Measurements from ENCODE around the gene MDM4. TPM values are rescaled to one million over a fixed set of nuclear protein-coding genes. Genes with fewer than 3 reads are reported as not detected.
A peak's percentile ranks its signal among the peaks of the same experiment; 100 is the strongest.

The MDM4 gene
- polyA plus RNA-seq, 1 experiment: 21.4 TPM

GRCh38 chr1:204563307-204563706, 47.1 kb downstream of the MDM4 start:
- Histone ChIP-seq H3K4me3 (ENCODE audit: low read depth, low read length) (no peak overlapping the region), H3K27me3 (ENCODE audit: control insufficient read depth, insufficient read depth, low read length) (no peaks in the 10 kb centered on the region), H3K27ac (ENCODE audit: low read depth, low read length) (no peak overlapping the region), H3K9me3 (ENCODE audit: control insufficient read depth, insufficient read depth, low read length) (no peaks in the 10 kb centered on the region)
- ChIA-PET CTCF (interaction anchor here (1.2 to 1.7 kb wide), 2 partner anchors 9 to 244 kb away, joined by 3 to 21 read pairs; no protein-coding TSS in a partner anchor), POLR2A (no interaction called here)
- TF ChIP-seq, protein P1, sequence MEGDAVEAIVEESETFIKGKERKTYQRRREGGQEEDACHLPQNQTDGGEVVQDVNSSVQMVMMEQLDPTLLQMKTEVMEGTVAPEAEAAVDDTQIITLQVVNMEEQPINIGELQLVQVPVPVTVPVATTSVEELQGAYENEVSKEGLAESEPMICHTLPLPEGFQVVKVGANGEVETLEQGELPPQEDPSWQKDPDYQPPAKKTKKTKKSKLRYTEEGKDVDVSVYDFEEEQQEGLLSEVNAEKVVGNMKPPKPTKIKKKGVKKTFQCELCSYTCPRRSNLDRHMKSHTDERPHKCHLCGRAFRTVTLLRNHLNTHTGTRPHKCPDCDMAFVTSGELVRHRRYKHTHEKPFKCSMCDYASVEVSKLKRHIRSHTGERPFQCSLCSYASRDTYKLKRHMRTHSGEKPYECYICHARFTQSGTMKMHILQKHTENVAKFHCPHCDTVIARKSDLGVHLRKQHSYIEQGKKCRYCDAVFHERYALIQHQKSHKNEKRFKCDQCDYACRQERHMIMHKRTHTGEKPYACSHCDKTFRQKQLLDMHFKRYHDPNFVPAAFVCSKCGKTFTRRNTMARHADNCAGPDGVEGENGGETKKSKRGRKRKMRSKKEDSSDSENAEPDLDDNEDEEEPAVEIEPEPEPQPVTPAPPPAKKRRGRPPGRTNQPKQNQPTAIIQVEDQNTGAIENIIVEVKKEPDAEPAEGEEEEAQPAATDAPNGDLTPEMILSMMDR (IDR thresholded peaks at IDR 0.05; ENCODE audit: low read depth, low read length): no peak
- no peak for DNase-seq (ENCODE audit: low read depth, low spot score)

DNA sequence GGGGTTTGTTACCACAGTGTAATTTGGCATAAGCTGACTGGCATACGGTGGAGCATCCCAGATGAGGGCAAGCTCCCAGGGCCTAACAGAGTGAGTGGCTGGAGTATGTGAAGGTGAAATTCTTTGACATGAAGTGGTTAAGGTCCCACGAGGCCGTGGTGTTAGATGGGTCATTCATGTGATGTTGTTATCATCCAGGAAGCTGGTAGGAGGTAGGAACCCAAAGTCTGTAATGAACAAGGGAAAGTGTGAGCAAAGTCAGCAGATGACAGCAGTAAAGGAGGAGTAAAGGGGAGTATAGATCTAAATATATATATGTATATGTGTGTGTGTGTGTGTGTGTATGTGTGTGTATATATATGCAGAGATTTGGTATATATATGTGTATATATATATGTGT, 47.6 kb downstream of the MDM4 start:
- H3K27ac ChIP-seq (ENCODE audit: low read depth, low read length): no peak overlapping the region
- H3K9me3 ChIP-seq (ENCODE audit: control insufficient read depth, insufficient read depth, low read length): no peaks in the 10 kb centered on the region
- ChIA-PET POLR2A (no interaction called here), CTCF (interaction anchor here (1.2 to 1.7 kb wide), 2 partner anchors 10 to 244 kb away, joined by 3 to 21 read pairs; no protein-coding TSS in a partner anchor)
- H3K4me3 ChIP-seq (ENCODE audit: low read depth, low read length): no peak overlapping the region
- TF ChIP-seq, protein P1 (IDR thresholded peaks at IDR 0.05; ENCODE audit: low read depth, low read length): no peak
- DNase-seq (ENCODE audit: low read depth, low spot score): no peak
- H3K27me3 ChIP-seq (ENCODE audit: control insufficient read depth, insufficient read depth, low read length): no peaks in the 10 kb centered on the region

DNA sequence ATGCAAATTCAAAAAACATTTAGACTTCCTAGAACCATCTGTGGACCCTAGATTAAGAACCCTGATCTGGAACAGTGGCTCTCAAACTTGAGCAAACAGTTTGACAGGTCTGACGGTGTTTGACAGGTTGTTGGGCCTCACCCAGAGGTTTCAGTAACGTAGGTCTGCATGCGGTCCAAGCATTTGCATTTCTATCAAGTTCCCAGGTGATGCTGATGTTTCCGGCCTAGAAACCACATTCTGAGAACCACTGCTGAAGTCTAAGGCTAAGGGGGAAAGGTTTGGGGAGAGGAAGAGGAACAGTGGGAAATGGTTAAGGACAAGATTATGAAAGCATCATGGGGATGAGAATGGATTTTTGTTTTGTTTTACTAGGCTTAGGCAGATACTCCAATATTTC, 48.6 kb downstream of the MDM4 start:
- CTCF ChIA-PET: interaction anchor here (0.7 to 11.6 kb wide), 14 partner anchors 8 to 497 kb away, joined by 3 to 364 read pairs (median 4); no protein-coding TSS in a partner anchor
- no peak for DNase-seq (ENCODE audit: low read depth, low spot score)
- no peak overlapping the region for H3K27ac ChIP-seq (ENCODE audit: low read depth, low read length)
- H3K4me3 ChIP-seq (ENCODE audit: low read depth, low read length): no peak overlapping the region
- H3K9me3 ChIP-seq (ENCODE audit: control insufficient read depth, insufficient read depth, low read length): no peaks in the 10 kb centered on the region; the same call in 1 of the 2 replicates
- POLR2A ChIA-PET: no interaction called here
- TF ChIP-seq, protein P1 (IDR thresholded peaks at IDR 0.05; ENCODE audit: low read depth, low read length): no peak
- H3K27me3 ChIP-seq (ENCODE audit: control insufficient read depth, insufficient read depth, low read length): no peaks in the 10 kb centered on the region

- TF ChIP-seq, protein P1 (IDR thresholded peaks at IDR 0.05; ENCODE audit: low read depth, low read length): peak; percentile 71
- H3K27ac ChIP-seq (ENCODE audit: low read depth, low read length): no peak overlapping the region
- CTCF ChIA-PET: interaction anchor here (0.5 to 11.6 kb wide), 31 partner anchors 9 to 496 kb away, joined by 3 to 364 read pairs (median 3); no protein-coding TSS in a partner anchor
- no peaks in the 10 kb centered on the region for H3K27me3 ChIP-seq (ENCODE audit: control insufficient read depth, insufficient read depth, low read length)
- POLR2A ChIA-PET: interaction anchor here (0.5 to 0.7 kb wide), 3 partner anchors 11 to 46 kb away, joined by 3 to 4 read pairs (median 3); no protein-coding TSS in a partner anchor
- peaks cover 4% of the 10 kb centered on the region; the same call in 1 of the 2 replicates for H3K9me3 ChIP-seq (ENCODE audit: control insufficient read depth, insufficient read depth, low read length)
- H3K4me3 ChIP-seq (ENCODE audit: low read depth, low read length): no peak overlapping the region
- peak; percentile 53 for DNase-seq (ENCODE audit: low read depth, low spot score)
Observed at GRCh38 chr1:204565617-204566582, 49.7 kb downstream of the MDM4 start.
